ENCODE results near the gene JUP. TPM values are rescaled to one million over a fixed set of nuclear protein-coding genes. Genes with fewer than 3 reads are reported as not detected.
A peak's percentile ranks its signal among the peaks of the same experiment; 100 is the strongest.

JUP gene
- total and polyA plus RNA-seq, 2 experiments from 2014 or later, result 209 to 214 TPM

- 93% methylated on average over 13 of the region's 16 CpGs for WGBS (ENCODE audit: low lambda C conversion rate, missing lambda C conversion rate)
Observed at GRCh38 chr17:41769346-41769862, 17.1 kb downstream of the JUP start.

GRCh38 chr17:41768682-41769288 is 17.7 kb downstream of the JUP start:
- H3K4me2 ChIP-seq, result no peak overlapping the region
- peaks cover 52% of the 10 kb centered on the region for H3K79me2 ChIP-seq
- no peak for TF ChIP-seq EZH2 (IDR thresholded peaks at IDR 0.05; ENCODE audit: borderline replicate concordance)
- no peak for TF ChIP-seq CTCF (IDR thresholded peaks at IDR 0.05; ENCODE audit: poor library complexity)
- no peak for TF ChIP-seq EZH2phosphoT487 (IDR thresholded peaks at IDR 0.05; ENCODE audit: low read depth, severe bottlenecking, unreplicated experiment)
- H3K4me1 ChIP-seq (ENCODE audit: insufficient read depth), result peaks cover 21% of the 10 kb centered on the region
- peaks cover 6% of the 10 kb centered on the region for H3K36me3 ChIP-seq (replicated peaks; ENCODE audit: insufficient read depth, low read depth)
- no peak overlapping the region for H2AFZ ChIP-seq
- peaks cover 61% of the 10 kb centered on the region for H4K20me1 ChIP-seq (ENCODE audit: insufficient read depth, poor library complexity, severe bottlenecking)
- peak; percentile 4 for DNase-seq (ENCODE audit: low spot score)
- WGBS (ENCODE audit: low lambda C conversion rate, missing lambda C conversion rate), result 96% methylated on average over 23 of the region's 23 CpGs
- H3K27ac ChIP-seq, result no peak overlapping the region
- no peaks in the 10 kb centered on the region for H3K27me3 ChIP-seq
- H3K9me2 ChIP-seq (replicated peaks; ENCODE audit: insufficient read depth), result no peaks in the 10 kb centered on the region
- no peaks in the 10 kb centered on the region for H3K9me3 ChIP-seq (ENCODE audit: low read depth)
- H3K4me3 ChIP-seq, result no peak overlapping the region

More at GRCh38 chr17:41769346-41769862, 17.1 kb downstream of the JUP start:
- no peaks in the 10 kb centered on the region for H3K9me2 ChIP-seq (replicated peaks; ENCODE audit: insufficient read depth)
- H2AFZ ChIP-seq, result no peak overlapping the region
- H3K27ac ChIP-seq, result no peak overlapping the region
- H3K36me3 ChIP-seq (replicated peaks; ENCODE audit: insufficient read depth, low read depth), result peaks cover 6% of the 10 kb centered on the region
- peaks cover 27% of the 10 kb centered on the region for H3K4me1 ChIP-seq (ENCODE audit: insufficient read depth)
- H3K27me3 ChIP-seq, result no peaks in the 10 kb centered on the region
- no peak for DNase-seq (ENCODE audit: low spot score)
- peaks cover 65% of the 10 kb centered on the region for H4K20me1 ChIP-seq (ENCODE audit: insufficient read depth, poor library complexity, severe bottlenecking)
- H3K4me2 ChIP-seq, result no peak overlapping the region
- H3K79me2 ChIP-seq, result peaks cover 58% of the 10 kb centered on the region
- no peak overlapping the region for H3K4me3 ChIP-seq
- TF ChIP-seq EZH2phosphoT487 (IDR thresholded peaks at IDR 0.05; ENCODE audit: low read depth, severe bottlenecking, unreplicated experiment) (no peak), CTCF (IDR thresholded peaks at IDR 0.05; ENCODE audit: poor library complexity) (no peak), EZH2 (IDR thresholded peaks at IDR 0.05; ENCODE audit: borderline replicate concordance) (no peak)
- no peaks in the 10 kb centered on the region for H3K9me3 ChIP-seq (ENCODE audit: low read depth)

- no peak overlapping the region for H3K27ac ChIP-seq
- TF ChIP-seq EZH2phosphoT487 (IDR thresholded peaks at IDR 0.05; ENCODE audit: low read depth, severe bottlenecking, unreplicated experiment), result no peak
- no peak for TF ChIP-seq CTCF (IDR thresholded peaks at IDR 0.05; ENCODE audit: poor library complexity)
- TF ChIP-seq EZH2 (IDR thresholded peaks at IDR 0.05; ENCODE audit: borderline replicate concordance), result no peak
- DNase-seq (ENCODE audit: low spot score), result no peak
- 96% methylated on average over 17 of the region's 18 CpGs for WGBS (ENCODE audit: low lambda C conversion rate, missing lambda C conversion rate)
- H3K36me3 ChIP-seq (replicated peaks; ENCODE audit: insufficient read depth, low read depth), result peaks cover 6% of the 10 kb centered on the region
- H2AFZ ChIP-seq, result no peak overlapping the region
- peaks cover 59% of the 10 kb centered on the region for H4K20me1 ChIP-seq (ENCODE audit: insufficient read depth, poor library complexity, severe bottlenecking)
- peaks cover 42% of the 10 kb centered on the region for H3K79me2 ChIP-seq
- no peaks in the 10 kb centered on the region for H3K9me3 ChIP-seq (ENCODE audit: low read depth)
- peaks cover 10% of the 10 kb centered on the region for H3K4me1 ChIP-seq (ENCODE audit: insufficient read depth)
- no peaks in the 10 kb centered on the region for H3K27me3 ChIP-seq
- H3K4me3 ChIP-seq, result no peak overlapping the region
- H3K9me2 ChIP-seq (replicated peaks; ENCODE audit: insufficient read depth), result no peaks in the 10 kb centered on the region
- no peak overlapping the region for H3K4me2 ChIP-seq
Observed at GRCh38 chr17:41767324-41768042, 19.0 kb downstream of the JUP start.

Measured in hepatocyte (in vitro differentiated cells).